Mesothelial cell of epicardium (in vitro differentiated cells): ENCODE measurements around the gene MT1HL1. TPM values are rescaled to one million over a fixed set of nuclear protein-coding genes. Genes with fewer than 3 reads are reported as not detected.

Experiments used
- DNase-seq, 2 experiments: peaks; one replicate each; pipeline ENCODE4 v3.0.0; 2021; ENCODE audit warnings: low spot score in 2 of 2; ENCODE audit not compliant: unreplicated experiment in 2 of 2
- H3K27ac Mint-ChIP-seq: 2 replicates; pipeline ENCODE4 v1.8.0; 2021; ENCODE audit warnings: mixed read lengths
- H3K27me3 Mint-ChIP-seq: 2 replicates; pipeline ENCODE4 v1.8.0; 2021; ENCODE audit warnings: low read depth, mixed read lengths
- H3K36me3 Mint-ChIP-seq: 2 replicates; pipeline ENCODE4 v1.8.0; 2021; ENCODE audit warnings: mixed read lengths
- H3K4me1 Mint-ChIP-seq: 2 replicates; pipeline ENCODE4 v1.8.0; 2021; ENCODE audit warnings: mixed read lengths
- H3K4me3 Mint-ChIP-seq: 2 replicates; pipeline ENCODE4 v1.8.0; 2021; ENCODE audit warnings: mild to moderate bottlenecking, moderate library complexity, mixed read lengths
- H3K9me3 Mint-ChIP-seq: 2 replicates; pipeline ENCODE4 v1.8.0; 2021; ENCODE audit warnings: mixed read lengths
- CTCF ChIP-seq: fragments of 200-600 bp; sonication (generic); IDR thresholded peaks from one replicate; pipeline ENCODE4 v1.5.0; 2021; ENCODE audit warnings: antibody characterized with exemption; ENCODE audit not compliant: unreplicated experiment
- total RNA-seq: library from RNA; stranded (reverse); gene quantifications from 3 replicates; pipeline ENCODE4 v1.2.1, GENCODE V29; 2021

MT1HL1 gene
- not detected in 3 replicates for total RNA-seq

GRCh38 chr1:237004116-237004515 is at the start of gene MT1HL1:
TSS of gene MT1HL1 (minus strand) at chr1:237004441. CDS start at chr1:237004372, 69 bp downstream.
- Mint-ChIP-seq H3K9me3 (no peaks in the 10 kb centered on the region), H3K36me3 (no peaks in the 10 kb centered on the region), H3K27ac (no peak within 1 kb of the TSS), H3K4me1 (peaks cover 2% of the 10 kb centered on the region), H3K4me3 (no peak within 1 kb of the TSS), H3K27me3 (peaks cover 4% of the 10 kb centered on the region)
- DNase-seq, result no peak
- no peak for TF ChIP-seq CTCF

- Mint-ChIP-seq H3K27me3 (peaks cover 2% of the 10 kb centered on the region), H3K27ac (no peak overlapping the region), H3K4me1 (peaks cover 13% of the 10 kb centered on the region), H3K9me3 (no peaks in the 10 kb centered on the region), H3K4me3 (no peak overlapping the region), H3K36me3 (no peaks in the 10 kb centered on the region)
- no peak for DNase-seq
- no peak for TF ChIP-seq CTCF
Measured at GRCh38 chr1:237050915-237051314, 46.7 kb upstream of the MT1HL1 start.

GRCh38 chr1:237050185-237050584 is 45.9 kb upstream of the MT1HL1 start:
- H3K27me3 Mint-ChIP-seq, result peaks cover 3% of the 10 kb centered on the region
- no peak for DNase-seq
- H3K4me3 Mint-ChIP-seq, result no peak overlapping the region
- H3K4me1 Mint-ChIP-seq, result peaks cover 13% of the 10 kb centered on the region
- no peak overlapping the region for H3K27ac Mint-ChIP-seq
- TF ChIP-seq CTCF, result no peak
- H3K36me3 Mint-ChIP-seq, result no peaks in the 10 kb centered on the region
- H3K9me3 Mint-ChIP-seq, result no peaks in the 10 kb centered on the region

GRCh38 chr1:237048803-237049202 is 44.6 kb upstream of the MT1HL1 start:
- Mint-ChIP-seq H3K4me3 (no peak overlapping the region), H3K27me3 (peaks cover 17% of the 10 kb centered on the region), H3K4me1 (peaks cover 14% of the 10 kb centered on the region), H3K27ac (no peak overlapping the region), H3K9me3 (no peaks in the 10 kb centered on the region), H3K36me3 (no peaks in the 10 kb centered on the region)
- DNase-seq, result no peak
- TF ChIP-seq CTCF, result no peak

- H3K27ac Mint-ChIP-seq, result no peak overlapping the region
- no peaks in the 10 kb centered on the region for H3K36me3 Mint-ChIP-seq
- H3K9me3 Mint-ChIP-seq, result no peaks in the 10 kb centered on the region
- peaks cover 27% of the 10 kb centered on the region for H3K4me1 Mint-ChIP-seq
- TF ChIP-seq CTCF, result no peak
- peak in 1 of 2 experiments; percentile 53 for DNase-seq
- no peak overlapping the region for H3K4me3 Mint-ChIP-seq
- H3K27me3 Mint-ChIP-seq, result peaks cover 41% of the 10 kb centered on the region
Measured at GRCh38 chr1:237045278-237046016, 41.2 kb upstream of the MT1HL1 start.
